Common myeloid progenitor, CD34-positive (primary cell): ENCODE data around the gene MSH5.

Experiments
- CTCF ChIA-PET: fragments of 350-600 bp; sonication (Branson Sonifier 250); formaldehyde crosslinking; loops from one replicate; lab custom pipeline; 2021; ENCODE audit warnings: antibody characterized with exemption; lab: Charles Lee
- POLR2A ChIA-PET: fragments of 350-600 bp; sonication (Branson Sonifier 250); formaldehyde crosslinking; loops from one replicate; lab custom pipeline; 2021; ENCODE audit warnings: antibody characterized with exemption; lab: Charles Lee
- DNase-seq, 3 donors: peaks; one replicate each; pipeline versions ENCODE4 v3.0.0 to v3.0.0-alpha.2; 2013
- H3K27ac ChIP-seq, 2 experiments: 1 replicate in 1 of 2; 2 replicates in 1 of 2; pipeline ENCODE4 v1.7.0; 2013; ENCODE audit warnings: inconsistent platforms in 2 of 2, low read length in 2 of 2, mild to moderate bottlenecking in 2 of 2, low read depth in 1 of 2, moderate library complexity in 1 of 2; ENCODE audit not compliant: severe bottlenecking in 2 of 2, insufficient read depth in 1 of 2, poor library complexity in 1 of 2
- H3K27me3 ChIP-seq, 5 experiments: replicated peaks in 2 of 5; 1 replicate in 3 of 5; 2 replicates in 2 of 5; pipeline versions ENCODE4 v1.6.1 to v1.7.0; 2013; ENCODE audit warnings: low read length in 4 of 5, mild to moderate bottlenecking in 2 of 5, moderate library complexity in 2 of 5, inconsistent platforms in 1 of 5; ENCODE audit not compliant: insufficient read depth in 5 of 5, control insufficient read depth in 4 of 5
- H3K36me3 ChIP-seq, 4 experiments: 1 replicate in 2 of 4; 2 replicates in 2 of 4; pipeline versions ENCODE4 v1.6.1 to v1.7.0; 2013; ENCODE audit warnings: low read length in 3 of 4, control low read depth in 1 of 4, mild to moderate bottlenecking in 1 of 4; ENCODE audit not compliant: control insufficient read depth in 4 of 4, insufficient read depth in 4 of 4
- H3K4me1 ChIP-seq, 4 experiments: 1 replicate in 3 of 4; 2 replicates in 1 of 4; pipeline versions ENCODE4 v1.6.1 to v1.7.1; 2013; ENCODE audit warnings: low read length in 3 of 4, mild to moderate bottlenecking in 3 of 4, control low read depth in 1 of 4, inconsistent platforms in 1 of 4, moderate library complexity in 1 of 4; ENCODE audit not compliant: control insufficient read depth in 4 of 4, insufficient read depth in 4 of 4; ENCODE audit errors: control extremely low read depth in 1 of 4
- H3K4me3 ChIP-seq, 7 experiments: 1 replicate in 4 of 7; 2 replicates in 3 of 7; pipeline versions ENCODE4 v1.5.1 to v1.7.0; 2013; ENCODE audit warnings: mild to moderate bottlenecking in 7 of 7, low read length in 6 of 7, moderate library complexity in 6 of 7, inconsistent platforms in 2 of 7, low read depth in 2 of 7, control low read depth in 1 of 7; ENCODE audit not compliant: insufficient read depth in 4 of 7, control insufficient read depth in 1 of 7; ENCODE audit errors: extremely low read depth in 1 of 7
- H3K9me3 ChIP-seq, 5 experiments: 1 replicate in 4 of 5; 2 replicates in 1 of 5; pipeline versions ENCODE4 v1.6.1 to v1.7.1; 2013; ENCODE audit warnings: low read length in 4 of 5, mild to moderate bottlenecking in 2 of 5, inconsistent platforms in 1 of 5, low read depth in 1 of 5, moderate library complexity in 1 of 5; ENCODE audit not compliant: control insufficient read depth in 4 of 5, insufficient read depth in 2 of 5; ENCODE audit errors: control extremely low read depth in 1 of 5
- WGBS: methylation state at CpG from one replicate; pipeline ENCODE4 v1.1.5; 2013; ENCODE audit not compliant: insufficient coverage; 5-methylcytosine and 5-hydroxymethylcytosine counted together

The MSH5 gene

DNA sequence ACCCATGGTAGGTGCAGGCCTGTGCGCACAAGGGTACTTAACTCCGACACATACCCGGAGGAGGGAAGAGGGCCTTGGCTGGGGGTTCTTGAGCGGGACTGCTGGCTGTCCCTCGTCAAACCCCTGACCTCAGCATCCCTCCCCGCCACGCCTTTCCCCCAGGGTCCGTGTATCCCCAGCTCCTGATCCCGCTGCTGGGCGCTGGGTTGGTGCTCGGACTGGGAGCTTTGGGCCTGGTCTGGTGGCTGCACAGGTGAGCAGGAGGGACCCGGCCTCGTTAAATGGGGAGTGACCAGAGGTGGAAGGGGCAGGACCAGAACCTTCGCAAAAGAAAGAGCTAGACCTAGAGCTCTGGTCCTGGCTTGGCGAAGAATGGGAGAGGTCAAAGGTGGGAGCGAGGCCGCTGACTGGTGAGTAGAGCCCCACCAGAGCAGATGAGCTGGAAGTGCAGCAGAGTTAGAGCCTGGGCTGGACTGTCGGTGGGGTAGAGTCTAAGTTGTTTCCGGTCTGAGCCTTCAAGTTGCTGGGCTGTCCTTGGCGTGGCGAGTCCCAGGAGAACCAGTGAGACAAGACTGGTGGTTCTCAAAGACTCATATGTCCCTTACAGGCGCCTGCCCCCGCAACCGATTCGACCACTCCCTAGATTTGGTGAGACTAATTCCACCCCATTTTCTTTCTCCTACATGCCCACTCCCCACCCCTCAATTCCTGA, 15.7 kb upstream of the MSH5 start:
- no peak for DNase-seq
- Histone ChIP-seq H3K27ac (peak overlapping the region in 1 of 2 experiments; percentile 65), H3K27me3 (no peaks in the 10 kb centered on the region), H3K36me3 (peaks cover 0 to 26% (median 9%) of the 10 kb centered on the region in 4 experiments), H3K9me3 (no peaks in the 10 kb centered on the region), H3K4me1 (peaks cover 13 to 65% (median 57%) of the 10 kb centered on the region in 4 experiments), H3K4me3 (peak overlapping the region in 4 of 7 experiments; percentile 32 to 69 (median 62))
- 90% methylated on average over 22 of the region's 25 CpGs for WGBS
- ChIA-PET POLR2A (interaction anchor here (1.2 to 2.6 kb wide), 3 partner anchors 12 to 107 kb away, joined by 6 to 21 read pairs (median 16); partner anchors contain the start of gene MSH5), CTCF (interaction anchor here (1.0 to 19.7 kb wide), 14 partner anchors 9 to 106 kb away, joined by 3 to 268 read pairs (median 6); partner anchors contain the start of genes LY6G6D, LY6G6F, MSH5 and SAPCD1)

DNA sequence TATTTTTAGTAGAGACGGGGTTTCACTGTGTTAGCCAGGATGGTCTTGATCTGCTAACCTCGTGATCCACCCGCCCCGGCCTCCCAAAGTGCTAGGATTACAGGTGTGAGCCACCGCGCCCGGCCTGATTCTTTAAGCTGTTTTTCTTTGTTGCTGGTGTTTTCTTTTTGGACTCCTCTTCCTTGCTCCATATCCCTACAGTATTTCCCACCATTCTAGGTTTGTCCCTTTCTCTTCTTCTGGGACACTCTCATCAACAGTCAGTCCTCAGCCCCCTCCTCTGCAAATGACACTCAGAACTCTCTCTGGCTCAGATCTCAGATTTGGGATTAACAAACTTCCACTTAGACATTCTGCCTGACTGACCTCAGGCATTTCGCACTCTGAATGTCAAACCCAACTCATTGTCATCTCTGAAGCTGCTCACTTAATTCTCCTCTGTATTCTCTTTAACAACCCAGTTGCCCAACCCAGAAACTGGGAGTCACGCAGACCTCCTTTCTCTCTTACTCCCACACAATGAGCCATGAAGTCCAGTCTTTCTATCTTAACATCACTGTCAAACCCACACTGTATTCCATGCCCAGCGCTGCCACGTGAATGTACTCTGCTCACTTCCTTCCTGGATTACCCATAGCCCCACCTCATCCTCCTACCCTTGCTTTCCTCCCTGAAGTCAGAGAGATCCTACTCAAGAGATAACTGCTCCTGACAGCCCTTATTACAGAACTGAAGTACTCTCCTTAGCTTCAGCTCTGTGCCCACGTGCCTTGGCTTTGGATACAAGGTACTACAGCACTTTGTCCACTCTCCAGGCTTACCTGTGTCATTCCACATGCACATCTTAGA, 14.1 kb upstream of the MSH5 start:
- DNase-seq: no peak
- WGBS: 61% methylated on average over 8 of the region's 12 CpGs
- H3K9me3 ChIP-seq: no peaks in the 10 kb centered on the region
- H3K27ac ChIP-seq: peak overlapping the region in 1 of 2 experiments; percentile 88
- no peaks in the 10 kb centered on the region for H3K27me3 ChIP-seq
- POLR2A ChIA-PET: interaction anchor here (0.7 to 1.2 kb wide), 3 partner anchors 10 to 105 kb away, joined by 3 to 6 read pairs (median 3); partner anchors contain the start of gene LY6G6D
- H3K4me1 ChIP-seq: peaks cover 13 to 74% (median 68%) of the 10 kb centered on the region in 4 experiments
- CTCF ChIA-PET: interaction anchor here (0.8 to 19.7 kb wide), 10 partner anchors 10 to 110 kb away, joined by 3 to 268 read pairs (median 6); partner anchors contain the start of genes CLIC1, LY6G6D, MSH5 and SAPCD1
- no peak overlapping the region for H3K4me3 ChIP-seq
- H3K36me3 ChIP-seq: peaks cover under 1 to 28% (median 12%) of the 10 kb centered on the region in 4 experiments

DNA sequence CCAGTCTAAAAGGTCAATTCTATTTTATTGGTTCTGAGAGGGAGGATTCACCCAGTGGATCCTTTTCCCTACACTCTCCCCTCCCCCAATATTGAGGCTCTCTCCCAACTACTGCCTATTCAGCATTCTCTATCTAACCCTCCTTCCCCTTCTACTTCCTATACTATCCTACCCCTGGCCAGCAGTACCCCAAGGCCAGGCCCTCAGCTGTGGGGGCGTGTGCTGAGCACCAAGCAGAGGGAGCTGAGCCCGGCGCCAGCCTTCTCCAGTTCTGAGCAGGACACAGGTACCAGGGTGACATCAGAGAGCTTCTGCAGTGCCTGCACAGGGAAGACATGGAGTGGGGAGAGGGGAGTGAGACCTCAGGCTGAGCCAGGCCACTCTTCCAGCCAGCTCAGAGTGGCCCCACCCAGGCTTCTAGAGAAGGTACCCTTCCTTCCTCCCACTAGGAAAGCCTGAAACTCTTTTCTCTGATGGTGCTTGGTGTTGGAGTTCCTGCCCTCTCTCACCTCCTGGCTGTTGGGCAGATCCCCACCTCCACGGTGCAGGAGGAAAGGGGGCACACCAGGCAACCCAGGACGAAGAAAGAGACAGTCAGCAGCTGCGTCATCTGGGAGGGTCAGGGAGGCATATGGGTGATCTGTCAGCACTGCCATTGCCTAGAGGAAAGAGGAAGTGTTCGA, 12.6 kb upstream of the MSH5 start:
- H3K4me3 ChIP-seq: peak overlapping the region in 5 of 7 experiments; percentile 7 to 95 (median 44)
- CTCF ChIA-PET: interaction anchor here (0.6 to 19.7 kb wide), 15 partner anchors 12 to 106 kb away, joined by 3 to 268 read pairs (median 3); partner anchors contain the start of genes ABHD16A, CLIC1, LY6G6D and MSH5

DNA sequence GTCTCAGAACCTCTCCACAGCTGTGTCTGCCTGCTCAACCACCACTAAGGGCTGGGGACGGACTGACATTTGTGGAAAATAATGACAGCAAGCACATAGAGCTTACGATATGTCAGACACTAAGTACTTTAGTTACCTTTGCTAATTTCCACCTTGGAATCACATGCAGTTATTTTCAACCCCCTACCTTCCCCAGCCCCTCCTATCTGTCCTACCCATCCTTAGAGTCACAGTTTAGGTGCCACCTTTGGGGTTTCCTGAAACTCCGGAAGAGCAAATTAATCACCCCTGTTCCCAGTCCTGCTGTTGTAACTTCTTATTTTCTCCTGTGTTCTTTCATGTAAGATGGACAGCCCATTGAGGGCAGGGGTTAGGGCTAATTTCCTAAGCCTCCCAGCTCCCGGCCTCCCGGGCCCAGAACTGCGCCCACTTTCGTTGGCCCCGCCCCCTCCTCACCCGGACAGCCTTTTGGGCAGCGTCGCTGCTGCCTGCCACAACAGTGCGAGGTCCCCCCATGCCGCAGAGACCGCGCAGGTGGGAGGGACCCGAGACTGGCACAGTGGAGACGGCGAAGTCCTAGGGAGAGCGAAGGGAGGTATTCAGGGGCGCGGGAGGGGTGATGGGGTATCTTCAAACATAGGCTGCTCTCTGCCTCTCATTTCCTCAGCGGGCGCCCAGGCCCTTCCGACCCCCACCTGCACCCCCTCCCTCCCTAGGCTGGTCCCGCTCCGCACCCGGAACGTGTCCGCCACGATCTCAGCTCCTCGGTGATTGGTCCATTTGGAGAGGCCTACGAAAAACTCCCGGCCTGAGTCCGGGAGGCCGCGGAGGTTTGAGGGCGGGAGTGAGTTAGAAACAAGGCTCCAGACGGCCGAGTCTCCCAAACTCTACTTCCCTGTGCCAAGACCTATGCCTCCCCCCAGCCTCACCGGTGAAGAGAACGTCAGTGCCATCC, 11.8 kb upstream of the MSH5 start:
- POLR2A ChIA-PET: interaction anchor here (0.6 to 1.5 kb wide), 11 partner anchors 8 to 99 kb away, joined by 3 to 21 read pairs (median 5); partner anchors contain the start of genes CLIC1, HSPA1B and MSH5
- H3K36me3 ChIP-seq: peaks cover 7 to 44% (median 26%) of the 10 kb centered on the region in 4 experiments
- CTCF ChIA-PET: interaction anchor here (0.6 to 19.7 kb wide), 15 partner anchors 11 to 105 kb away, joined by 3 to 268 read pairs (median 4); partner anchors contain the start of genes ABHD16A, CLIC1, LY6G6D and MSH5
- DNase-seq: peak in 2 of 3 donors; percentile 92 to 93
- H3K4me1 ChIP-seq: peaks cover 13 to 76% (median 67%) of the 10 kb centered on the region in 4 experiments
- H3K9me3 ChIP-seq: no peaks in the 10 kb centered on the region
- no peaks in the 10 kb centered on the region for H3K27me3 ChIP-seq
- peak overlapping the region in 6 of 7 experiments; percentile 11 to 100 (median 95) for H3K4me3 ChIP-seq
- peak overlapping the region; percentile 64 to 88 for H3K27ac ChIP-seq
- 80% methylated on average over 24 of the region's 41 CpGs for WGBS

More for the DNA sequence above, 12.6 kb upstream of the MSH5 start:
- Histone ChIP-seq H3K4me1 (peaks cover 13 to 75% (median 70%) of the 10 kb centered on the region in 4 experiments), H3K27ac (peak overlapping the region; percentile 64 to 88), H3K36me3 (peaks cover 5 to 41% (median 23%) of the 10 kb centered on the region in 4 experiments), H3K27me3 (no peaks in the 10 kb centered on the region), H3K9me3 (no peaks in the 10 kb centered on the region)
- POLR2A ChIA-PET: interaction anchor here (0.6 to 1.5 kb wide), 11 partner anchors 9 to 100 kb away, joined by 3 to 21 read pairs (median 5); partner anchors contain the start of genes CLIC1, HSPA1B and MSH5
- 41% methylated on average over 6 of the region's 7 CpGs for WGBS
- peak in 1 of 3 donors; percentile 78 for DNase-seq

DNA sequence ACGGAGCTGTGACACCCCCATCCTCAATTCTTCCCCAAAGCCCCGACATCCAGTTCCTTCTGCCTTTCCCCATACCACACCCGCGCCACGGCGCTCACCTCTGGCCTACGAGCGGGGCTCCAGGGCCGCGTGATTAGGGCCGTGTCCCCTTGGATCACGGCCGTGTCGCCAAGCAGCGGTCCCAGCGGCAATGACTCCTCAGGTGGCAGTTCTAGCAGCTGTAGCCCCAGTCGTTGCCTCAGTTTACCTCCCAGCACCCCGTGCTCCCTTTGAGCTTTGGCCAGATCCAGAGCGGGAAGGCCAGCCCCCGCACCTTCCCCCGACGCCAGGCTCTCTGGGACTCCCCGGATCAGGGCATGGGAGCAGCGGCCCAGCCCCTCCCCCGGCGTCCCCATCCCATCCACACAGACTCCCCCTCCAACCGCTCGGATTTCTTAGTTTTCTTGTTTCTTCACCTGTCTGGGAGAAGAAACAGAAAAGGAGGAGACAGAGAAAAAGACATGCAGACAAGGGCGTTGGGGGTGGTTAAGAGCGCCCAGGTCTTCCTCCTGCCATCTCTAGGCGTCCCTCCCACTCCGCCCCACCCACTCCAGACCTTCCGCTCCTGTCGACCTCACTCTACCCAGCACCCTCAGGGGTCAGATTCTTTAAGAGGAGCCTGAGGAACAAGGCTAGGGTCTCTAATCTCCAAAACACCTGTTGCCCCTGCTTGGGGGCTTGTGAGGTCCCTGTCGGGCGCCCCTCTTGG, 10.9 kb upstream of the MSH5 start, which contains the start of gene DDAH2:
Gene DDAH2, minus strand, starts transcription at position 533 of the 748 bp plus-strand sequence. Its CDS starts 138 bp downstream, at position 395.
- Histone ChIP-seq H3K36me3 (peaks cover 7 to 54% (median 35%) of the 10 kb centered on the region in 4 experiments), H3K27ac (peak within 1 kb of the TSS; percentile 64 to 88), H3K4me3 (peak within 1 kb of the TSS; percentile 81 to 100 (median 95)), H3K27me3 (no peaks in the 10 kb centered on the region), H3K9me3 (no peaks in the 10 kb centered on the region), H3K4me1 (peaks cover 16 to 77% (median 67%) of the 10 kb centered on the region in 4 experiments)
- POLR2A ChIA-PET: interaction anchor here (1.1 to 2.2 kb wide), 9 partner anchors 10 to 102 kb away, joined by 4 to 53 read pairs (median 10); partner anchors contain the start of genes HSPA1B, LSM2 and MSH5
- CTCF ChIA-PET: interaction anchor here (0.9 to 19.7 kb wide), 14 partner anchors 10 to 102 kb away, joined by 3 to 268 read pairs (median 6); partner anchors contain the start of genes C6orf47, CLIC1, HSPA1A and HSPA1B
- WGBS: 43% methylated on average over 21 of the region's 36 CpGs
- DNase-seq: no peak
